Astrocyte (in vitro differentiated cells and primary cell): ENCODE data around the gene IL13. TPM values are rescaled to one million over a fixed set of nuclear protein-coding genes. Genes with fewer than 3 reads are reported as not detected.

Experiments used
- DNase-seq: peaks from one replicate; pipeline ENCODE4 v3.0.0-alpha.2; 2010; ENCODE audit warnings: low read depth
- FAIRE-seq: peaks from 2 replicates; lab custom pipeline; 2011; peaks lifted over from hg19 to GRCh38; lab: Jason Lieb, UNC
- H2AFZ ChIP-seq: 2 replicates; pipeline ENCODE4 v1.6.0; 2012; ENCODE audit warnings: low read depth, low read length, inconsistent platforms
- H3K27ac ChIP-seq: 2 replicates; pipeline ENCODE4 v1.5.1; 2011; ENCODE audit warnings: low read depth, low read length, inconsistent platforms
- H3K27me3 ChIP-seq: 2 replicates; pipeline ENCODE4 v1.6.0; 2011; ENCODE audit warnings: low read length, inconsistent platforms; ENCODE audit not compliant: insufficient read depth
- H3K36me3 ChIP-seq: 2 replicates; pipeline ENCODE4 v1.5.1; 2011; ENCODE audit warnings: low read length, inconsistent platforms; ENCODE audit not compliant: insufficient read depth
- H3K4me1 ChIP-seq: 2 replicates; pipeline ENCODE4 v1.5.1; 2011; ENCODE audit warnings: low read length, inconsistent platforms; ENCODE audit not compliant: insufficient read depth
- H3K4me2 ChIP-seq: 2 replicates; pipeline ENCODE4 v1.6.0; 2012; ENCODE audit warnings: low read length, inconsistent platforms
- H3K4me3 ChIP-seq: 2 replicates; pipeline ENCODE4 v1.5.1; 2011; ENCODE audit warnings: low read depth, mild to moderate bottlenecking, low read length, inconsistent platforms; ENCODE audit not compliant: insufficient read depth
- H3K79me2 ChIP-seq: 2 replicates; pipeline ENCODE4 v1.6.0; 2012; ENCODE audit warnings: mild to moderate bottlenecking, low read length, inconsistent platforms; ENCODE audit not compliant: insufficient read depth
- H3K9ac ChIP-seq: 2 replicates; pipeline ENCODE4 v1.6.0; 2012; ENCODE audit warnings: mild to moderate bottlenecking, low read length, inconsistent platforms
- H3K9me3 ChIP-seq: 2 replicates; pipeline ENCODE4 v1.5.1; 2012; ENCODE audit warnings: low read depth, mild to moderate bottlenecking, low read length, inconsistent platforms; ENCODE audit not compliant: insufficient read depth
- H4K20me1 ChIP-seq: 2 replicates; pipeline ENCODE4 v1.6.0; 2012; ENCODE audit warnings: low read length, inconsistent platforms; ENCODE audit not compliant: insufficient read depth
- H3K27ac Mint-ChIP-seq: one replicate; pipeline ENCODE4 v1.8.0; 2021; ENCODE audit warnings: mild to moderate bottlenecking, mixed read lengths; ENCODE audit not compliant: unreplicated experiment
- H3K27me3 Mint-ChIP-seq: one replicate; pipeline ENCODE4 v1.8.0; 2021; ENCODE audit warnings: low read depth, mixed read lengths; ENCODE audit not compliant: unreplicated experiment
- H3K36me3 Mint-ChIP-seq: one replicate; pipeline ENCODE4 v1.8.0; 2021; ENCODE audit warnings: low read depth, mixed read lengths; ENCODE audit not compliant: unreplicated experiment
- H3K4me1 Mint-ChIP-seq: one replicate; pipeline ENCODE4 v1.8.0; 2021; ENCODE audit warnings: low read depth, mixed read lengths; ENCODE audit not compliant: unreplicated experiment
- H3K4me3 Mint-ChIP-seq: one replicate; pipeline ENCODE4 v1.8.0; 2021; ENCODE audit warnings: mild to moderate bottlenecking, moderate library complexity, mixed read lengths; ENCODE audit not compliant: unreplicated experiment
- H3K9me3 Mint-ChIP-seq: one replicate; pipeline ENCODE4 v1.8.0; 2021; ENCODE audit warnings: mild to moderate bottlenecking, mixed read lengths; ENCODE audit not compliant: unreplicated experiment
- CTCF ChIP-seq: IDR thresholded peaks from 2 replicates; pipeline ENCODE4 v1.5.1; 2011; ENCODE audit warnings: low read depth, mild to moderate bottlenecking, inconsistent platforms, low read length, moderate library complexity; ENCODE audit not compliant: insufficient read depth
- EZH2 ChIP-seq: IDR thresholded peaks from 2 replicates; pipeline ENCODE4 v1.6.1; 2012; ENCODE audit warnings: mild to moderate bottlenecking, low read length, inconsistent platforms; ENCODE audit not compliant: insufficient read depth
- total RNA-seq: library from RNA; stranded (reverse); gene quantifications from 2 replicates; pipeline ENCODE4 v1.2.1, GENCODE V29; 2021

IL13 gene
- total RNA-seq, 1 donor from 2014 or later, result not detected

GRCh38 chr5:132655821-132656773 lies 1.9 kb upstream of the IL13 start:
- peak overlapping the region; percentile 49 for H3K4me3 ChIP-seq
- no peaks in the 10 kb centered on the region for H3K36me3 Mint-ChIP-seq
- DNase-seq, result no peak
- no peak overlapping the region for H3K27ac Mint-ChIP-seq
- TF ChIP-seq CTCF, result no peak
- TF ChIP-seq EZH2, result peak; percentile 55
- H3K27ac ChIP-seq, result no peak overlapping the region
- no peaks in the 10 kb centered on the region for H3K27me3 ChIP-seq
- H3K4me1 Mint-ChIP-seq, result peaks cover 12% of the 10 kb centered on the region
- H3K36me3 ChIP-seq, result no peaks in the 10 kb centered on the region
- no peaks in the 10 kb centered on the region for H3K79me2 ChIP-seq
- FAIRE-seq, result no peak
- H2AFZ ChIP-seq, result peak overlapping the region; percentile 87
- peaks cover 35% of the 10 kb centered on the region for H3K27me3 Mint-ChIP-seq
- H3K9me3 ChIP-seq, result no peaks in the 10 kb centered on the region
- peak overlapping the region; percentile 38 for H3K9ac ChIP-seq
- peak overlapping the region; percentile 87 for H3K4me2 ChIP-seq
- H3K9me3 Mint-ChIP-seq, result no peaks in the 10 kb centered on the region
- H4K20me1 ChIP-seq, result no peaks in the 10 kb centered on the region
- H3K4me1 ChIP-seq, result peaks cover 2% of the 10 kb centered on the region
- peak overlapping the region; percentile 60 for H3K4me3 Mint-ChIP-seq

GRCh38 chr5:132656774-132657355 lies 1.1 kb upstream of the IL13 start:
- TF ChIP-seq CTCF (no peak), EZH2 (no peak)
- peak overlapping the region; percentile 38 for H3K9ac ChIP-seq
- H2AFZ ChIP-seq, result peak overlapping the region; percentile 87
- peaks cover 16% of the 10 kb centered on the region for H3K4me1 Mint-ChIP-seq
- no peaks in the 10 kb centered on the region for H3K36me3 ChIP-seq
- H3K4me3 Mint-ChIP-seq, result no peak overlapping the region
- H3K36me3 Mint-ChIP-seq, result no peaks in the 10 kb centered on the region
- H3K27ac ChIP-seq, result no peak overlapping the region
- no peaks in the 10 kb centered on the region for H3K79me2 ChIP-seq
- FAIRE-seq (no peak), DNase-seq (no peak)
- H3K4me3 ChIP-seq, result peak overlapping the region; percentile 49
- peak overlapping the region; percentile 87 for H3K4me2 ChIP-seq
- H3K27me3 ChIP-seq, result no peaks in the 10 kb centered on the region
- H3K9me3 ChIP-seq, result no peaks in the 10 kb centered on the region
- H4K20me1 ChIP-seq, result no peaks in the 10 kb centered on the region
- peaks cover 2% of the 10 kb centered on the region for H3K4me1 ChIP-seq
- H3K9me3 Mint-ChIP-seq, result no peaks in the 10 kb centered on the region
- no peak overlapping the region for H3K27ac Mint-ChIP-seq
- peaks cover 37% of the 10 kb centered on the region for H3K27me3 Mint-ChIP-seq
